IPS-NIHi7 (cell line): Measurements from ENCODE around the gene SFT2D1.

Source experiments
- DNase-seq: peaks from one replicate; pipeline ENCODE4 v3.0.0; 2012; ENCODE audit warnings: mixed read lengths; ENCODE audit errors: extremely low spot score

The SFT2D1 gene

GRCh38 chr6:166277892-166278578 lies 64.3 kb downstream of the SFT2D1 start:
- no peak for DNase-seq

- DNase-seq, result peak; percentile 23
Observed at GRCh38 chr6:166277018-166277417, 65.3 kb downstream of the SFT2D1 start.

GRCh38 chr6:166275714-166276166 lies 66.6 kb downstream of the SFT2D1 start:
- DNase-seq, result peak; percentile 86

GRCh38 chr6:166274739-166275370 lies 67.5 kb downstream of the SFT2D1 start:
- DNase-seq, result no peak

GRCh38 chr6:166274163-166274562 lies 68.2 kb downstream of the SFT2D1 start:
- DNase-seq, result no peak

GRCh38 chr6:166271376-166271765 lies 71.0 kb downstream of the SFT2D1 start:
- no peak for DNase-seq

GRCh38 chr6:166270706-166271375 lies 71.5 kb downstream of the SFT2D1 start:
- no peak for DNase-seq
